Measurements from ENCODE around the gene PI16. TPM values are rescaled to one million over a fixed set of nuclear protein-coding genes. Genes with fewer than 3 reads are reported as not detected.

Gene PI16
- total RNA-seq, 1 donor from 2014 or later, result not detected

- DNase-seq (ENCODE audit: low read depth) (no peak), FAIRE-seq (no peak)
- TF ChIP-seq CTCF (IDR thresholded peaks at IDR 0.05; ENCODE audit: insufficient read depth, low read length, severe bottlenecking), result no peak
- H3K36me3 ChIP-seq (ENCODE audit: control insufficient read depth, insufficient read depth, low read length), result peaks cover 32% of the 10 kb centered on the region
- no peaks in the 10 kb centered on the region for H3K27me3 ChIP-seq (ENCODE audit: control insufficient read depth, insufficient read depth, low read length)
- no peak overlapping the region for H3K4me3 ChIP-seq (ENCODE audit: low read depth, low read length)
Observed at GRCh38 chr6:36978421-36979346, 24.1 kb downstream of the PI16 start.

GRCh38 chr6:36979347-36979742 is 24.8 kb downstream of the PI16 start:
- DNase-seq (ENCODE audit: low read depth) (peak; percentile 37), FAIRE-seq (no peak)
- H3K4me3 ChIP-seq (ENCODE audit: low read depth, low read length), result no peak overlapping the region
- peaks cover 32% of the 10 kb centered on the region for H3K36me3 ChIP-seq (ENCODE audit: control insufficient read depth, insufficient read depth, low read length)
- H3K27me3 ChIP-seq (ENCODE audit: control insufficient read depth, insufficient read depth, low read length), result no peaks in the 10 kb centered on the region
- peak; percentile 66 for TF ChIP-seq CTCF (IDR thresholded peaks at IDR 0.05; ENCODE audit: insufficient read depth, low read length, severe bottlenecking)

GRCh38 chr6:36980129-36980528 is 25.6 kb downstream of the PI16 start:
- no peak for FAIRE-seq
- no peak for TF ChIP-seq CTCF (IDR thresholded peaks at IDR 0.05; ENCODE audit: insufficient read depth, low read length, severe bottlenecking)
- no peak overlapping the region for H3K4me3 ChIP-seq (ENCODE audit: low read depth, low read length)
- DNase-seq (ENCODE audit: low read depth), result no peak
- no peaks in the 10 kb centered on the region for H3K27me3 ChIP-seq (ENCODE audit: control insufficient read depth, insufficient read depth, low read length)
- peaks cover 30% of the 10 kb centered on the region for H3K36me3 ChIP-seq (ENCODE audit: control insufficient read depth, insufficient read depth, low read length)

GRCh38 chr6:36980876-36981619 is 26.5 kb downstream of the PI16 start:
- peaks cover 24% of the 10 kb centered on the region for H3K36me3 ChIP-seq (ENCODE audit: control insufficient read depth, insufficient read depth, low read length)
- no peaks in the 10 kb centered on the region for H3K27me3 ChIP-seq (ENCODE audit: control insufficient read depth, insufficient read depth, low read length)
- DNase-seq (ENCODE audit: low read depth) (no peak), FAIRE-seq (no peak)
- no peak for TF ChIP-seq CTCF (IDR thresholded peaks at IDR 0.05; ENCODE audit: insufficient read depth, low read length, severe bottlenecking)
- no peak overlapping the region for H3K4me3 ChIP-seq (ENCODE audit: low read depth, low read length)

- Histone ChIP-seq H3K4me3 (ENCODE audit: low read depth, low read length) (no peak overlapping the region), H3K27me3 (ENCODE audit: control insufficient read depth, insufficient read depth, low read length) (no peaks in the 10 kb centered on the region), H3K36me3 (ENCODE audit: control insufficient read depth, insufficient read depth, low read length) (peaks cover 4% of the 10 kb centered on the region)
- no peak for DNase-seq (ENCODE audit: low read depth)
- no peak for TF ChIP-seq CTCF (IDR thresholded peaks at IDR 0.05; ENCODE audit: insufficient read depth, low read length, severe bottlenecking)
- FAIRE-seq, result no peak
Observed at GRCh38 chr6:36983538-36983937, 29.0 kb downstream of the PI16 start.
